ENCODE data around the gene ZNF446.
A peak's percentile ranks its signal among the peaks of the same experiment; 100 is the strongest.

DNA sequence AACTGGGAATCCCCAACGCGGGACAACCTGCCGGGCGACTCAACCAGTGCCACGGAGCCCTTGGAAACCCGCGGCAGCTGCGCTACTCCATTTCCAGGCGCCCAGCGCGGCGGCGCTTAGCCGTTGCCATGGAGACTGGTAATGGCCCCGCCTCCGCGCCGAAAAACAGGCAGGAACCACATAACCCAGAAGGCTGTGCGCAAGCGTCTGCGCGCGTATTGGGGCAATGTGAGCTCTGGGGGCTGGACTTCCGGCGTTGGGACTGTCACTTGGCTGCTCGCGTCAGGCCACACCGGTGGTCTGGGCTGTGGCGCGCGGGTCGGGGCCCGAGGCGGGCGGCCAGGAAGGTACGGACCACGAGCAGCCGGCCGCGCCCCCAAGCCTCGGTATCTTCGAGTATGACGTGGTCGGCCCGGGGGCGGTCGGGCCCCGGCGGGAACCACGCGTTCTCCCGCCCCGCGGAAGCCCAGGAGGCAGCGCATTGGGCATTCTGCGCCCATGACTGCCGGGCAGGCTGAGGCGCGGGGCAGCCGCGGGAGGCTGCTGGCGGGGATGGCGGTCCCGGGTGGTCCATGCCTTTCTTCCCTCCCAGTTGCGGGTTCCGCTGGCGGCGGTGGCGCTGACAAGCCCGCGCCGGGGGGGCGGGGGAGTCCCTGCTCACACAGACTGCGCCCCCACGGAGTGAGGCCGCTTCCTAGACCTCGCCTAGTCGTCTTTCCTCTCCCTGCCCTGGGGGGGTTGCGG lies 24.6 kb upstream of the ZNF446 start, which contains the start of gene ZNF324B:
- TF ChIP-seq, protein P1, sequence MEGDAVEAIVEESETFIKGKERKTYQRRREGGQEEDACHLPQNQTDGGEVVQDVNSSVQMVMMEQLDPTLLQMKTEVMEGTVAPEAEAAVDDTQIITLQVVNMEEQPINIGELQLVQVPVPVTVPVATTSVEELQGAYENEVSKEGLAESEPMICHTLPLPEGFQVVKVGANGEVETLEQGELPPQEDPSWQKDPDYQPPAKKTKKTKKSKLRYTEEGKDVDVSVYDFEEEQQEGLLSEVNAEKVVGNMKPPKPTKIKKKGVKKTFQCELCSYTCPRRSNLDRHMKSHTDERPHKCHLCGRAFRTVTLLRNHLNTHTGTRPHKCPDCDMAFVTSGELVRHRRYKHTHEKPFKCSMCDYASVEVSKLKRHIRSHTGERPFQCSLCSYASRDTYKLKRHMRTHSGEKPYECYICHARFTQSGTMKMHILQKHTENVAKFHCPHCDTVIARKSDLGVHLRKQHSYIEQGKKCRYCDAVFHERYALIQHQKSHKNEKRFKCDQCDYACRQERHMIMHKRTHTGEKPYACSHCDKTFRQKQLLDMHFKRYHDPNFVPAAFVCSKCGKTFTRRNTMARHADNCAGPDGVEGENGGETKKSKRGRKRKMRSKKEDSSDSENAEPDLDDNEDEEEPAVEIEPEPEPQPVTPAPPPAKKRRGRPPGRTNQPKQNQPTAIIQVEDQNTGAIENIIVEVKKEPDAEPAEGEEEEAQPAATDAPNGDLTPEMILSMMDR (IDR thresholded peaks at IDR 0.05 in 8 of 11, conservative IDR thresholded peaks at IDR 0.05 in 3 of 11) = peak in 2 of 11 experiments; percentile 7 to 15
- TF ChIP-seq POLR2A (IDR thresholded peaks at IDR 0.05) (no peak), POLR2AphosphoS5 (IDR thresholded peaks at IDR 0.05) (peak; percentile 85 to 91 (median 88))
